Activated gamma-delta T cell (primary cell): ENCODE measurements around the gene SYNE1.
"Not testable (repeated sequence)": the region's sequence is repeated elsewhere in the genome, so short reads cannot be mapped to it uniquely, and the experiment has no call there.

Experiments
- DNase-seq: peaks from one replicate; lab custom pipeline; 2025; lab: John Stamatoyannopoulos, UW

Gene SYNE1

GRCh38 chr6:152563177-152563576 is 74.0 kb downstream of the SYNE1 start:
- no peak for DNase-seq

DNA sequence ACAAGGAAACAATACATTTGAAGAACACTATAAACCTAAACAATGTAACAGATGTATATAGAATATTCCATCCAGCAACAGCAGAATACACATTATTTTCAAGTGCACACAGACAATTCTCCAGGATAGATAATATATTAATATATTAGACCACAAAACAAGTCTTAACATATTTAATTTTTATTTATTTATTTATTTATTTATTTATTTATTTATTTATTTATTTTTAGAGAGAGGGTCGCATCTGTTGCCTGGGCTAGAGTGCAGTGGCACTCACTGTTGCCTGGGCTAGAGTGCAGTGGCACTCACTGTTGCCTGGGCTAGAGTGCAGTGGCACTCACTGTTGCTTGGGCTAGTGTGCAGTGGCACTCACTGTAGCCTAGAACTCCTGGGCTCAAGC is 78.4 kb downstream of the SYNE1 start:
- DNase-seq, result not testable (repeated sequence)

GRCh38 chr6:152557502-152557901 is 79.7 kb downstream of the SYNE1 start:
- DNase-seq, result no peak

- DNase-seq, result no peak
These were observed 82.3 kb downstream of the SYNE1 start for GRCh38 chr6:152554851-152555250.

DNA sequence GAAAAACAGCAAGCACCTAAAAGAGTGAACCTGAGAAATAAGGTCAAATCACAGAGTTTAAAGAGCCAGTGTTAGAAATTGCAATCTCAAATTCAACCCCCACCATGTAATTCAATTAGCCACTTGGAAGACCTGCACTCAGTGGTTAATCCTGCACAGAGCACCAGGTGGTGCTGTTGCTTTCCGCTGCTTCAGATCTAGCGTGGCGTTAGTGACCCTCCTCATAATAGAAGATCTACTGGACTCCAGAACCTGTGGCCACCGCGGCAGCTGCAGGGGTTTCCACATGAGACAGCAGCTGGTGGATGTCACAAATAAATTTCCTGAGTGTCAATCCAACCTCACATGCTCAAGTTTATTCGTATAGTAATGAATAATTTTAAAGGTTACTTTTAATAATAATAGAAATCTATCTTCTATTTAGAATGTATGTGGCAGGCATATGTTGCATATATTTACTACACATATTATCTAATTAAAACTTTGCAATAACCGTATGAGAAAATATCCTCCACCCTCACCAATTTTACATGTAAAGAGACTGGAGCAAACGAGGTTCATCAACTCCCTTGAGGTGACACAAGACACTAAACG is 84.4 kb downstream of the SYNE1 start:
- no peak for DNase-seq

- no peak for DNase-seq
These were observed 93.6 kb downstream of the SYNE1 start for GRCh38 chr6:152543519-152543918.

DNA sequence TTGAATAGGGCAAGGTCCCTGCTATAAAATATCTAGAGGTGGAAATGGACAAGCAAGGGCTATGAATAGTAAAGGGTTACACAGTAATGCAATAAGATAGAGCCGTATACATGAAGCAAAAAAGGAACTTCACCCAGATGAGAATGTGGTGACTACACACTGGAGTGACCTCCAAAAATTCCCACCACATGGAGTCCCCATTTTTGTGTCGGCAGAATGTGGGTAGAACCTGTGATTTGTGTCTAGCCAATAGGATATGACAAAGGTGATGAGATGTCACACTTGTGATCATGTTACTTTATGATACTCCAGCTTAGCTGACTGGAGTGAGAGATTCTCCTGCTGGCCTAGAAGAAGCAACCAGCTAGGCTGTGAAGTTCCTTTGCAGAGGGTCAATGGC is 96.8 kb downstream of the SYNE1 start:
- no peak for DNase-seq

DNA sequence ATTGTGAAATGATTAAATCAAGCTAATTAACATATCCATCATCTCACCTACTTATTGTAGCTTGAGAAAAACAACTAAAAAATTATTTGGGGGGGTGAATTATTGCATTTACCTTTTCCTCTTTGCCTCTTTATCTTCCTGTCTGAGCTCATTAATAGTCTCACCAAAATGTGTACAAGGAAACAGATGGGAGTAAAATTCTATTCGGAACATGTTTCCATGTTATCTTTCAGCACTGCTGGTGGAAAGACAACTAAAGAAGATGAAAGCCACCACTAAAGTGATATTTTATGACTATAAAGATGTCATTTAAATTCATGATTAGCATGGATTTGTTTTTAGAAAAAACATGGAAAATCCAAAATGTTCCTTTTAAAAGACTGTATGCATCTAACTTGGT is 102.6 kb downstream of the SYNE1 start:
- DNase-seq, result no peak

- DNase-seq, result no peak
These were observed 104.4 kb downstream of the SYNE1 start for GRCh38 chr6:152532556-152533422.

DNA sequence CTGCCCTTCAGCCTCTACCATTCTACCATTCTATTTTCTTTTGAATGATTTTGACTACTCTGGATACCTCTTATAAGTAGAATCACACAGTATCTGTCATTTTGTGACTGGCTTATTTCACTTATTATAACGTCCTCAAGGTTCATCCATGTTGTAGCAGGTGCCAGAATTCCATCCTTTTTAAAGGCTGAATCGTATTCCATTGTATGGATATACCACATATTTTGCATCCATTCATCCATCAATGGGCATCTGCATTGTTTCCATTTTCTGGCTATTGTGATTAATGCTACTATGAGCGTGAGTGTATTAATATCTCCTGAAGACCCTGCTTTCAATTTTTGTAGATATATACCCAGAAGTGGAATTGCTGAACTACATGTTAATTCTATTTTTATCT is 105.5 kb downstream of the SYNE1 start:
- no peak for DNase-seq

GRCh38 chr6:152529369-152529768 is 107.8 kb downstream of the SYNE1 start:
- no peak for DNase-seq

DNA sequence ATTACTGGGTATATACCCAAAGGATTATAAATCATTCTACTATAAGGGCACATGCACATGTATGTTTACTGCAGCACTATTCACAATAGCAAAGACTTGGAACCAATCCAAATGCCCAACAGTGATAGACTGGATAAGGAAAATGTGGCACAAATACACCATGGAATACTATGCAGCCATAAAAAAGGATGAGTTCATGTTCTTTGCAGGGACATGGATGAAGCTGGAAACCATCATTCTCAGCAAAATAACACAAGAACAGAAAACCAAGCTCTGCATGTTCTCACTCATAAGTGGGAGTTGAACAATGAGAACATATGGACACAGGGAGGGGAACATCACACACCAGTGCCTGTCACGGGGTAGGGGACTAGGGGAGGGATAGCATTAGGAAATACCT is 123.0 kb downstream of the SYNE1 start:
- DNase-seq, result not testable (repeated sequence)

DNA sequence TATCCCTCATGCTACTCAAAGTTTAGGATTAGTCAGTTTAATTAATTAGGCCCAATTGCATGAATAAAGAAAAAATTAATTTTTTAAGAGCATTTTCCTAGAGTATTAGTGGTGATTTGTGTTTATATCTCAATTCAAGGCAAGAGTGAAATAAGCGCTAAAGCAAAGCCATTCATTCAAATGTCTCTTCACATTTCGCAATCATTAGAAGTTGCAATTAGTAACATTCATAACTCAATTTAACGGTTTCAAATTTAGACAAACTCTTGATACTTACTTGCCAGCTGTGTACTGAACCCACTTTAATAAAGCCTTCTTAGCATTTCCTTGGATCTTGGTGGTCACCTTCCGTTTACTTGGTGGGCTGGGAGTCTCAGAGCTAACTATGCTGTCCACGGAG is 127.2 kb downstream of the SYNE1 start:
- no peak for DNase-seq

DNA sequence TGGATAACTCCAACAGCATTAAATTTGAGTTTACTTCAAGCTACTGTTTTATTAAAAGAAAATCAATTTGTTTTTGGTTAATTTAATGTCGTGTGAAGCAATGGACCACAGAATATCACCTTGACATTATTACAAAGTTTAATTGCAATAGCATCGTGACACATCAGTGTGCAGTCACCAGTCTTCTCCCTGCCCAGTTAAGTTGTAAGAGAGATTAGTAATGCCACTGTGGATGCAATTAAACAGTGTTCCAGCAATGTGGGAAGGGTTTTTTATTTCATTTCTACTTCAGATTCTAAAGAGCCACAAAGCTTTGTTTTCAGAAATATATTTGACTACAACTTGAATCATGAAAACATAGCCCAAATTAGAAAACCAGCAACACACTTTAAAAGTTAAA is 128.7 kb downstream of the SYNE1 start:
- no peak for DNase-seq

DNA sequence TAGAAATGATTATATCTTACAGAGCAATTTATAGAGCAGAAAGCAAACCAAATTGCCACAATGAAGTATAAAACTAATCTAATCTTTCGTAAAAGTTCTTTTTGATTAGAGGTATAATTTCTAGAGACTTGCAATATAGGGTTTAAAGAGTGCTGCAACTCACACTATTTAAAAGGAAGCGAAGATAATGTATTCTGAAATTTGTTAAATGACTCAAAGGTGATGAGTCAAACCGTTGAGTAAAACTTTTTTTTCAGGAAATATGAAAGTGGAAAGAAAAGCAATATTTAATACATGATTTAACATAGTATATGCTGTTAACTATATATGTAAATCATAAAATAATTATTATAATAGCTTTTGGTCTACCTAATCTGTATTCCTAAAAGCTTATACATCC is 133.6 kb downstream of the SYNE1 start:
- no peak for DNase-seq

GRCh38 chr6:152502421-152503188 is 134.6 kb downstream of the SYNE1 start:
- no peak for DNase-seq

DNA sequence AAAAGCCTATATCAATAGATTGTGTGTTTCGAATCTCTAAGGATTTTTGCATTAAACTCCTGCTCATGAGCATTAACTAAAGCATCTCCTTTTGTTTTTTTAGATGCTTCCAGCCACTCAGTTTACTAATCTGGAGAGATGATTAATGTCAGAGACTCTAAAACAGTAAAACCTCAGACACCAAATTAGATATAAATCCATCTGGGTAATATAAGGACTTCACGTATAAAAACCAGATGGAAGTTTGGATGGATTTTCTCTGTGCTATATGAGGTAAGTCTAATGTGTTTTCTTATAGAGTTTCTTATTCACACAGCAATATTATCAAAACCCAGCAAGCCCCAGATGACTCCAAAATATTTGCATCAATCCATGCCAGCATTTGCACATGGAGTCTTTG is 137.2 kb downstream of the SYNE1 start:
- no peak for DNase-seq

DNA sequence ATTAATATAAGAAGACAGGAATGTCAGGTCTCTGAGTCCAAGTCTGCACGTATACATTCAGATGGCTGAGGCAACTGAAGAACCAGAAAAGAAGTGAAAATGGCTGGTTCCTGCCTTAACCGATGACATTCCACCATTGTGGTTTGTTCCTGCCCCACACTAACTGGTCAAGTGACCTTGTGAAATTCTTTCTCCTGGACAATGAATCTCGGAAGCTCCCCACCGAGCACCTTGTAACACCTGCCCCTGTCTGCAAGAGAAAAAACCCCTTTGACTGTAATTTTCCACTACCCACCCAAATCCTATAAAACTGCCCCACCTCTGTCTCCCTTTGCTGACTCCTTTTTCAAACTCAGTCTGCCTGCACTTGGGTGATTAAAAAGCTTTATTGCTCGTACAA is 140.4 kb downstream of the SYNE1 start:
- no peak for DNase-seq

- not testable (repeated sequence) for DNase-seq
These were observed 141.7 kb downstream of the SYNE1 start for GRCh38 chr6:152495456-152495855.

GRCh38 chr6:152492281-152492680 is 144.9 kb downstream of the SYNE1 start:
- not testable (repeated sequence) for DNase-seq

DNA sequence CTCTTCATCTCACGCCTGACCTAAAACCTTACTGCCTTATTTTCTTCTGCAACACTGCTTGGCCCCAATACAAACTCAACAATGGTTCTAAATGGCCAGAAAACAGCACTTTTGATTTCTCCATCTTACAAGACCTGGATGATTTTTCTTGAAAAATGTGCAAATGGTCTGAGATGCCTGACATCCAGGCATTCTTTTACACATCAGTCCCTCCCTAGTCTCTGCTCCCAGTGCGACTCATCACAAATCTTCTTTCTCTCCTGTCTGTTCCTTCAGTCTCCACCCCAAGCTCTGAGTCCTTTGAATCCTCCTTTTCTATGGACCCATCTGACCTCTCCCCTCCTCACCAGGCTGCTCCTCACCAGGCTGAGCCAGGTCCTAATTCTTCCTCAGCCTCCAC is 145.7 kb downstream of the SYNE1 start:
- DNase-seq, result not testable (repeated sequence)

DNA sequence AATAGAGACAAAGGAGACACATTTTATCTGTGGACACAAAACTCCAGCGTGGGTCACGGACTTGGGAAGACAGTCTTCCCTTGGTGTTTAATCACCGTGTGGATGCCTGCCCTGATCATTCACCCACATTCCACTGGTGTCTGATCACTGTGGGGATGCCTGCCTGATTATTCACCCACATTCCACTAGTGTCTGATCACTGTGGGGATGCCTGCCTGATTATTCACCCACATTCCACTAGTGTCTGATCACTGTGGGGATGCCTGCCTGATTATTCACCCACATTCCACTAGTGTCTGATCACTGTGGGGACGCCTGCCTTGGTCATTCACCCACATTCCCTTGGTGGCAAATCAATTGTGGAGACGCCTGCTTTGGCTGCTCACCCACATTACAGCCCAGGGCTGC is 146.2 kb downstream of the SYNE1 start:
- DNase-seq, result not testable (repeated sequence)

GRCh38 chr6:152484806-152485205 is 152.4 kb downstream of the SYNE1 start:
- no peak for DNase-seq
